Mesothelial cell of epicardium (in vitro differentiated cells): ENCODE measurements around the gene SPRR2A. TPM values are rescaled to one million over a fixed set of nuclear protein-coding genes. Genes with fewer than 3 reads are reported as not detected.

ENCODE experiments used
- DNase-seq, 2 experiments: peaks; one replicate each; pipeline ENCODE4 v3.0.0; 2021; ENCODE audit warnings: low spot score in 2 of 2; ENCODE audit not compliant: unreplicated experiment in 2 of 2
- H3K27ac Mint-ChIP-seq: 2 replicates; pipeline ENCODE4 v1.8.0; 2021; ENCODE audit warnings: mixed read lengths
- H3K27me3 Mint-ChIP-seq: 2 replicates; pipeline ENCODE4 v1.8.0; 2021; ENCODE audit warnings: low read depth, mixed read lengths
- H3K36me3 Mint-ChIP-seq: 2 replicates; pipeline ENCODE4 v1.8.0; 2021; ENCODE audit warnings: mixed read lengths
- H3K4me1 Mint-ChIP-seq: 2 replicates; pipeline ENCODE4 v1.8.0; 2021; ENCODE audit warnings: mixed read lengths
- H3K4me3 Mint-ChIP-seq: 2 replicates; pipeline ENCODE4 v1.8.0; 2021; ENCODE audit warnings: mild to moderate bottlenecking, moderate library complexity, mixed read lengths
- H3K9me3 Mint-ChIP-seq: 2 replicates; pipeline ENCODE4 v1.8.0; 2021; ENCODE audit warnings: mixed read lengths
- CTCF ChIP-seq: fragments of 200-600 bp; sonication (generic); IDR thresholded peaks from one replicate; pipeline ENCODE4 v1.5.0; 2021; ENCODE audit warnings: antibody characterized with exemption; ENCODE audit not compliant: unreplicated experiment
- total RNA-seq: library from RNA; stranded (reverse); gene quantifications from 3 replicates; pipeline ENCODE4 v1.2.1, GENCODE V29; 2021

Gene SPRR2A
- not detected in 3 replicates for total RNA-seq

GRCh38 chr1:153057375-153057774 lies at the start of gene SPRR2A:
SPRR2A (minus strand) TSS chr1:153057512; CDS start chr1:153056735, 777 bp downstream.
- Mint-ChIP-seq H3K4me3 (no peak within 1 kb of the TSS), H3K9me3 (peaks cover 17% of the 10 kb centered on the region), H3K27ac (no peak within 1 kb of the TSS), H3K27me3 (peaks cover 45% of the 10 kb centered on the region), H3K4me1 (peaks cover 14% of the 10 kb centered on the region), H3K36me3 (no peaks in the 10 kb centered on the region)
- DNase-seq, result no peak
- TF ChIP-seq CTCF, result no peak

GRCh38 chr1:153100245-153100644 lies 42.9 kb upstream of the SPRR2A start:
- no peak for TF ChIP-seq CTCF
- H3K36me3 Mint-ChIP-seq, result no peaks in the 10 kb centered on the region
- peaks cover 19% of the 10 kb centered on the region for H3K4me1 Mint-ChIP-seq
- H3K9me3 Mint-ChIP-seq, result peaks cover 14% of the 10 kb centered on the region
- H3K27me3 Mint-ChIP-seq, result no peaks in the 10 kb centered on the region
- H3K4me3 Mint-ChIP-seq, result no peak overlapping the region
- H3K27ac Mint-ChIP-seq, result no peak overlapping the region
- no peak for DNase-seq

GRCh38 chr1:153099461-153100045 lies 42.2 kb upstream of the SPRR2A start:
- Mint-ChIP-seq H3K4me1 (peaks cover 19% of the 10 kb centered on the region), H3K4me3 (no peak overlapping the region)
- TF ChIP-seq CTCF, result no peak

GRCh38 chr1:153095764-153096163 lies 38.5 kb upstream of the SPRR2A start:
- Mint-ChIP-seq H3K27ac (no peak overlapping the region), H3K9me3 (no peaks in the 10 kb centered on the region), H3K4me1 (peaks cover 19% of the 10 kb centered on the region), H3K36me3 (no peaks in the 10 kb centered on the region), H3K4me3 (no peak overlapping the region), H3K27me3 (peaks cover 1% of the 10 kb centered on the region)
- DNase-seq, result no peak
- TF ChIP-seq CTCF, result no peak

More at GRCh38 chr1:153099461-153100045, 42.2 kb upstream of the SPRR2A start:
- no peak for DNase-seq
- Mint-ChIP-seq H3K9me3 (peaks cover 7% of the 10 kb centered on the region), H3K27me3 (peaks cover 1% of the 10 kb centered on the region), H3K36me3 (no peaks in the 10 kb centered on the region), H3K27ac (no peak overlapping the region)

GRCh38 chr1:153094426-153094825 lies 37.1 kb upstream of the SPRR2A start, which contains the start of gene SPRR2E:
SPRR2E (minus strand) TSS chr1:153094526; CDS start chr1:153093751, 775 bp downstream.
- no peaks in the 10 kb centered on the region for H3K36me3 Mint-ChIP-seq
- TF ChIP-seq CTCF, result no peak
- H3K27ac Mint-ChIP-seq, result no peak within 1 kb of the TSS
- peaks cover 6% of the 10 kb centered on the region for H3K9me3 Mint-ChIP-seq
- H3K4me3 Mint-ChIP-seq, result no peak within 1 kb of the TSS
- DNase-seq, result no peak
- peaks cover 19% of the 10 kb centered on the region for H3K4me1 Mint-ChIP-seq
- peaks cover 1% of the 10 kb centered on the region for H3K27me3 Mint-ChIP-seq
